Hepatocyte (in vitro differentiated cells): ENCODE results near the gene REM2.

Experiments used
- CTCF ChIP-seq: fragments of 200-600 bp; sonication (generic); IDR thresholded peaks from 2 replicates; pipeline ENCODE4 v1.5.1; 2016; ENCODE audit warnings: antibody characterized with exemption, mild to moderate bottlenecking; ENCODE audit not compliant: poor library complexity
- EZH2 ChIP-seq: fragments of 200-600 bp; sonication (generic); IDR thresholded peaks from 2 replicates; pipeline ENCODE4 v1.6.1; 2016; ENCODE audit warnings: antibody characterized with exemption, mild to moderate bottlenecking, borderline replicate concordance

- TF ChIP-seq CTCF: no peak
- no peak for TF ChIP-seq EZH2
These were observed 26.6 kb upstream of the REM2 start for GRCh38 chr14:22856428-22856827.
